Measurements from ENCODE around the gene INSC.

GRCh38 chr11:15114501-15115475, at the start of gene INSC:
- TF ChIP-seq CTCF (IDR thresholded peaks at IDR 0.05) (no peak), POLR2A (IDR thresholded peaks at IDR 0.05) (no peak), EP300 (IDR thresholded peaks at IDR 0.05) (no peak)

Measured in tibial nerve (tissue), 4 donors.